Natural killer cell (primary cell): ENCODE measurements around the gene PQBP1. TPM values are rescaled to one million over a fixed set of nuclear protein-coding genes. Genes with fewer than 3 reads are reported as not detected.

ENCODE experiments used
- ATAC-seq, 3 donors: fragments of 150-1000 bp in 2 of 3; fragments of 200-7000 bp in 1 of 3; cut with Tn5 transposase; 1 replicate in 1 of 3; 2 replicates in 2 of 3; pipeline ENCODE4 v1.10.0; 2021; ENCODE audit warnings: mild to moderate bottlenecking in 2 of 3, moderate library complexity in 2 of 3
- DNase-seq, 2 donors: peaks; one replicate each; pipeline versions ENCODE4 v3.0.0 to v3.0.0-alpha.2; 2013 to 2021; ENCODE audit warnings: mixed read lengths in 1 of 2
- H3K27ac ChIP-seq: one replicate; pipeline ENCODE4 v1.5.1; 2013; ENCODE audit warnings: mild to moderate bottlenecking, low read length
- H3K27me3 ChIP-seq: one replicate; pipeline ENCODE4 v1.6.1; 2013; ENCODE audit warnings: low read length; ENCODE audit not compliant: control insufficient read depth, insufficient read depth
- H3K36me3 ChIP-seq: one replicate; pipeline ENCODE4 v1.6.1; 2013; ENCODE audit warnings: low read length; ENCODE audit not compliant: control insufficient read depth, insufficient read depth
- H3K4me1 ChIP-seq: one replicate; pipeline ENCODE4 v1.6.1; 2013; ENCODE audit warnings: low read length; ENCODE audit not compliant: control insufficient read depth, insufficient read depth
- H3K4me3 ChIP-seq: one replicate; pipeline ENCODE4 v1.5.1; 2013; ENCODE audit warnings: low read length
- H3K9me3 ChIP-seq: one replicate; pipeline ENCODE4 v1.6.1; 2013; ENCODE audit warnings: low read length; ENCODE audit not compliant: control insufficient read depth, insufficient read depth
- H3K27ac Mint-ChIP-seq, 2 donors: one replicate each; pipeline ENCODE4 v1.8.0; 2022; ENCODE audit warnings: mild to moderate bottlenecking in 2 of 2, mixed read lengths in 2 of 2, moderate library complexity in 1 of 2
- H3K27me3 Mint-ChIP-seq, 2 donors: one replicate each; pipeline ENCODE4 v1.8.0; 2022; ENCODE audit warnings: low read depth in 2 of 2, mixed read lengths in 2 of 2
- H3K36me3 Mint-ChIP-seq: one replicate; pipeline ENCODE4 v1.8.0; 2022; ENCODE audit warnings: mixed read lengths
- H3K4me1 Mint-ChIP-seq, 2 donors: one replicate each; pipeline ENCODE4 v1.8.0; 2022; ENCODE audit warnings: mixed read lengths in 2 of 2
- H3K4me3 Mint-ChIP-seq: one replicate; pipeline ENCODE4 v1.8.0; 2022; ENCODE audit warnings: mild to moderate bottlenecking, moderate library complexity, mixed read lengths
- H3K9me3 Mint-ChIP-seq, 2 donors: one replicate each; pipeline ENCODE4 v1.8.0; 2022; ENCODE audit warnings: mixed read lengths in 2 of 2
- WGBS: methylation state at CpG from one replicate; pipeline ENCODE4 v1.1.7; 2013; ENCODE audit warnings: missing lambda C conversion rate; ENCODE audit not compliant: insufficient coverage; 5-methylcytosine and 5-hydroxymethylcytosine counted together
- intact Hi-C: fragments of 100-400 bp; cut with micrococcal nuclease; formaldehyde crosslinking; loops from one replicate; pipeline ENCODE4 v1.14.2; 2022
- total RNA-seq, 4 donors: library from RNA; stranded (reverse); fragments of 120-200 nt in 1 of 4; gene quantifications; one replicate each; pipeline versions ENCODE4 v1.2.3 to v1.2.4, GENCODE V29; 2013 to 2022
- TF ChIP-seq, protein P1 (sequence below): fragments of 200-600 bp; IDR thresholded peaks from one replicate; pipeline ENCODE4 v1.8.0; 2022; ENCODE audit warnings: antibody characterized with exemption

PQBP1 gene
- total RNA-seq, 3 donors from 2014 or later (not counting 1 experiment from before 2014, with no cell fraction given), result 57.2 to 62.0 (median 59.1) TPM

DNA sequence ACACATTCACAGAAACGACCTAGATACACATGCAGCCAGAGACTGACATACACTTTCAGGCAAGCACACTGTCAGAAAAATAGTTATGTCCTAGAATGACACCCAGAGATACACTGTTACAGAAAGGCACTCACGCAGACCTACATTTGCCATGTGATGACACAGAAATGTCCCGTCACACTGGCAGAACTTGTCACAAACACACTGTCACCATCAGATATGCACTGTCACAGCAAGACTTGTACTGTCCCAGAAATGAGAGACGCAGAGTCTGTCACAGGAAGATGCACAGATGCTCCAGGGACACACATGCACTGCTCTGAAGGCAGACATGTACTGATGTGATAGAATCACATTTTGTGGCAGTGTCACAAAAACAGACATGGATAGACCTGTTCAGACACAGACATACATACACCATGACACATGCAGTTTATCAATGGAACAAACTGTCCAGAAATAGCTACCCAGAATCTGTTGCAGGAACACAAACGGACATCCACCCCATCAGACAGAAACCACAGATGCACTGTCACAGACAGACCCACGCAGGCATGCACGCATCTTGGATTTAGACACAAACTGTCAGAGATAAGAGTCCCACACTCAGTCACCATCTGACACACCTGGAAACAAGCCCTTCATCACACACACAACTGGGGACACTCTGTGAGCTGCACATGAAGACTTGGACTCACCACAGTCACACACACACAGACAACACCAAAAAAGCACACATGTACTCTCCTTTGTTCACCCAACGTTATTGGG lies 22.4 kb downstream of the PQBP1 start:
- H3K4me1 Mint-ChIP-seq, result peaks cover 44 to 60% of the 10 kb centered on the region in 2 donors
- TF ChIP-seq, protein P1, sequence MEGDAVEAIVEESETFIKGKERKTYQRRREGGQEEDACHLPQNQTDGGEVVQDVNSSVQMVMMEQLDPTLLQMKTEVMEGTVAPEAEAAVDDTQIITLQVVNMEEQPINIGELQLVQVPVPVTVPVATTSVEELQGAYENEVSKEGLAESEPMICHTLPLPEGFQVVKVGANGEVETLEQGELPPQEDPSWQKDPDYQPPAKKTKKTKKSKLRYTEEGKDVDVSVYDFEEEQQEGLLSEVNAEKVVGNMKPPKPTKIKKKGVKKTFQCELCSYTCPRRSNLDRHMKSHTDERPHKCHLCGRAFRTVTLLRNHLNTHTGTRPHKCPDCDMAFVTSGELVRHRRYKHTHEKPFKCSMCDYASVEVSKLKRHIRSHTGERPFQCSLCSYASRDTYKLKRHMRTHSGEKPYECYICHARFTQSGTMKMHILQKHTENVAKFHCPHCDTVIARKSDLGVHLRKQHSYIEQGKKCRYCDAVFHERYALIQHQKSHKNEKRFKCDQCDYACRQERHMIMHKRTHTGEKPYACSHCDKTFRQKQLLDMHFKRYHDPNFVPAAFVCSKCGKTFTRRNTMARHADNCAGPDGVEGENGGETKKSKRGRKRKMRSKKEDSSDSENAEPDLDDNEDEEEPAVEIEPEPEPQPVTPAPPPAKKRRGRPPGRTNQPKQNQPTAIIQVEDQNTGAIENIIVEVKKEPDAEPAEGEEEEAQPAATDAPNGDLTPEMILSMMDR, result no peak
- intact Hi-C loops, result loop anchor here (1.0 to 10.0 kb wide), 5 partner anchors 17 to 122 kb away; partner anchors contain the start of genes GRIPAP1, HDAC6 and TFE3
- WGBS, result 5% methylated on average over 7 of the region's 8 CpGs
- DNase-seq, result peak in 1 of 2 donors; percentile 73
- Histone ChIP-seq H3K4me1 (peaks cover 82% of the 10 kb centered on the region), H3K27ac (peak overlapping the region; percentile 92), H3K27me3 (no peaks in the 10 kb centered on the region), H3K36me3 (peaks cover 22% of the 10 kb centered on the region), H3K4me3 (peak overlapping the region; percentile 57), H3K9me3 (no peaks in the 10 kb centered on the region)
- H3K4me3 Mint-ChIP-seq, result peak overlapping the region; percentile 91
- no peaks in the 10 kb centered on the region for H3K36me3 Mint-ChIP-seq
- peak overlapping the region; percentile 96 to 99 for H3K27ac Mint-ChIP-seq
- H3K9me3 Mint-ChIP-seq, result no peaks in the 10 kb centered on the region
- peak in 2 of 3 donors; percentile 8 to 33 for ATAC-seq
- no peaks in the 10 kb centered on the region for H3K27me3 Mint-ChIP-seq

DNA sequence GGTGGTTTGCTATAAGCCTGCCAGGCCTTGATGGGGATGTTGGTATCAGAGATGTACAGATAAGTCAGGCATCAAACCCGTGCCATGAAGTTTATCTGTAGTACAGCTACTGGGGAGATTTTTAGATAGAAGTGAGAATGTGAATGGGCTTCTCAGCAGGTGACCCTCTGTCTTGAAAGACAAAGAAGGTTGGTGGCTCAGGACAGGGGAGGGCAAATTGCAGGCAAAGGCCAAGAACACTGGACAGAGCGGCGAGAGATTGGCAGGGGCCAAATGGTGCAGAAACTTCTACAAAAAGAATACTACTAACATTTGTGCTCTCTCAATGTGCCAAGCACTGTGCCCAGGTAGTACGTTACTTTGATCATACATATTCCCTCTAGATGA lies 23.0 kb downstream of the PQBP1 start:
- WGBS, result 83% methylated on average over 3 of the region's 4 CpGs
- Mint-ChIP-seq H3K4me3 (peak overlapping the region; percentile 91), H3K9me3 (no peaks in the 10 kb centered on the region), H3K27me3 (no peaks in the 10 kb centered on the region), H3K36me3 (no peaks in the 10 kb centered on the region), H3K27ac (peak overlapping the region; percentile 96 to 99), H3K4me1 (peaks cover 44 to 60% of the 10 kb centered on the region in 2 donors)
- Histone ChIP-seq H3K9me3 (no peaks in the 10 kb centered on the region), H3K27me3 (no peaks in the 10 kb centered on the region), H3K36me3 (peaks cover 21% of the 10 kb centered on the region), H3K4me3 (no peak overlapping the region), H3K27ac (peak overlapping the region; percentile 92), H3K4me1 (peaks cover 82% of the 10 kb centered on the region)
- DNase-seq (no peak), ATAC-seq (no peak)
- intact Hi-C loops, result no loop called here
- TF ChIP-seq, protein P1, result no peak

DNA sequence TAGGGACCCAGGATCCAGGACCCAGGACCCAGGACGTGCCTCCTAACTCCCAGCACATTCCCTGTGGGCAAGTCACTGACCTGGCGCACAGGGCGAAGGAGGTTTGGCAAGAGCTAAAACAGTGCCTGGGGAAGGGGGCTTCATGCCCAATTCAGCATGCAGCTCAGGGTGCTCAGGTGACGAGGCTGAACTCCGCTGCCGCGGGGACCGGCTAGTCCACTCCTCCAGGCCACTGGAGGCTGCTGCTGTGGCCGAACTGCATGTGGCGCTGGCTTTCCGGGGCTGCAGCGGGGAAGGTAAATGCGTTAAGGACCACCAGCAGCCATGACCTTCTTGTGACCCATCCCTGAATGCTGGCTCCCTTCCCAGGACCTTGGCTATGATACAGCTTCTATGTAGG lies 26.0 kb downstream of the PQBP1 start:
- 73% methylated on average over 13 of the region's 13 CpGs for WGBS
- Histone ChIP-seq H3K4me3 (no peak overlapping the region), H3K27ac (peak overlapping the region; percentile 57), H3K9me3 (no peaks in the 10 kb centered on the region), H3K36me3 (peaks cover 11% of the 10 kb centered on the region), H3K4me1 (peaks cover 77% of the 10 kb centered on the region), H3K27me3 (no peaks in the 10 kb centered on the region)
- Mint-ChIP-seq H3K27ac (peak overlapping the region; percentile 57 to 86), H3K9me3 (no peaks in the 10 kb centered on the region), H3K4me1 (peaks cover 34 to 44% of the 10 kb centered on the region in 2 donors), H3K36me3 (no peaks in the 10 kb centered on the region), H3K4me3 (peak overlapping the region; percentile 43), H3K27me3 (no peaks in the 10 kb centered on the region)
- no peak for ATAC-seq
- TF ChIP-seq, protein P1, result no peak
- intact Hi-C loops, result no loop called here
- DNase-seq, result no peak
